ENCODE results near the gene PCP2.

The PCP2 gene

GRCh38 chr19:7619671-7620441 lies 13.7 kb downstream of the PCP2 start:
- Histone ChIP-seq H3K27ac (no peak overlapping the region), H3K36me3 (peaks cover 54 to 98% (median 75%) of the 10 kb centered on the region in 3 donors), H3K4me1 (peaks cover 0 to 20% (median 0%) of the 10 kb centered on the region in 4 donors), H3K9me3 (no peaks in the 10 kb centered on the region), H3K27me3 (no peaks in the 10 kb centered on the region), H3K4me3 (no peak overlapping the region)
- intact Hi-C loops (cut with DNase I; ENCODE audit: low total_unique reads), result no loop called here
- DNase-seq, result no peak
- TF ChIP-seq, protein P1, sequence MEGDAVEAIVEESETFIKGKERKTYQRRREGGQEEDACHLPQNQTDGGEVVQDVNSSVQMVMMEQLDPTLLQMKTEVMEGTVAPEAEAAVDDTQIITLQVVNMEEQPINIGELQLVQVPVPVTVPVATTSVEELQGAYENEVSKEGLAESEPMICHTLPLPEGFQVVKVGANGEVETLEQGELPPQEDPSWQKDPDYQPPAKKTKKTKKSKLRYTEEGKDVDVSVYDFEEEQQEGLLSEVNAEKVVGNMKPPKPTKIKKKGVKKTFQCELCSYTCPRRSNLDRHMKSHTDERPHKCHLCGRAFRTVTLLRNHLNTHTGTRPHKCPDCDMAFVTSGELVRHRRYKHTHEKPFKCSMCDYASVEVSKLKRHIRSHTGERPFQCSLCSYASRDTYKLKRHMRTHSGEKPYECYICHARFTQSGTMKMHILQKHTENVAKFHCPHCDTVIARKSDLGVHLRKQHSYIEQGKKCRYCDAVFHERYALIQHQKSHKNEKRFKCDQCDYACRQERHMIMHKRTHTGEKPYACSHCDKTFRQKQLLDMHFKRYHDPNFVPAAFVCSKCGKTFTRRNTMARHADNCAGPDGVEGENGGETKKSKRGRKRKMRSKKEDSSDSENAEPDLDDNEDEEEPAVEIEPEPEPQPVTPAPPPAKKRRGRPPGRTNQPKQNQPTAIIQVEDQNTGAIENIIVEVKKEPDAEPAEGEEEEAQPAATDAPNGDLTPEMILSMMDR (IDR thresholded peaks at IDR 0.05), result no peak

DNA sequence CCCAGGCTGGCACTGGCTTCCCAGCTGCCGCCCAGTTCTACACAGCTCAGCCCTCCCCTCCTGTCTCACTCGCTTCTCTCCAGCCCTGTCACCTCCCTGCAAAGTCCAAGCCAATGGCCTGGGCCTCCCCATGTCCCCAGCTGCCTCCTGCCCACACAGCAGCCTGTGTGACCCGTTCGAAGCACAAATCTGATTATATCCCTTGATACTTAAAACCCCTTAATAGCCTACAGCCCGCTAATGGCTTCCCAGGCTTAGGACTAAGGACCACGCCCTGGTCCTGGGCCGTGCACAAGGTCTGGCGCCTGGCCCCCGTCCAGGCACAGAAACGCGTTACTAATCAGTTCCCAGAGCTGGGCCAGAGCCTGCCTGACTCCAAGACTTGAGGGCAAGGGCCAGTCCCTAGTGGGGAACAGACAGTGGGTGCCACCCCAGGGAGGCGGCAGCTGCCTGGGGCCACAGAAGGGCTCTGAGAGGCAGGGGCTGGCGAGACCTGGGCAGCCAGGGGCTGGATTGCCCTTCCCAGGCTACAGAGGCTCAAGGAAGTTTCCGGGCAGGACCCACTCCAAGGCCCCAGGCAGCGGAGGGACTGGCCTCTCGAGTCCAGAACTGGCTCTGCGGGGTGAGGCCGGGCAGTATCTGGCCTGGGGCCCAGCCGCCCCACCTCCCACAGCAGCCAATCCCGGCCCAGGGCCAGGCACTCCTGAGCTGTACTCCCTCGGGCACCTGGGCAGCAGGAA lies 14.6 kb downstream of the PCP2 start:
- H3K4me3 ChIP-seq, result no peak overlapping the region
- H3K4me1 ChIP-seq, result peaks cover 0 to 20% (median 0%) of the 10 kb centered on the region in 4 donors
- H3K27me3 ChIP-seq, result no peaks in the 10 kb centered on the region
- TF ChIP-seq, protein P1 (IDR thresholded peaks at IDR 0.05), result no peak
- H3K9me3 ChIP-seq, result no peaks in the 10 kb centered on the region
- DNase-seq, result no peak
- H3K27ac ChIP-seq, result no peak overlapping the region
- peaks cover 48 to 90% (median 65%) of the 10 kb centered on the region in 3 donors for H3K36me3 ChIP-seq
- intact Hi-C loops (cut with DNase I; ENCODE audit: low total_unique reads), result no loop called here

DNA sequence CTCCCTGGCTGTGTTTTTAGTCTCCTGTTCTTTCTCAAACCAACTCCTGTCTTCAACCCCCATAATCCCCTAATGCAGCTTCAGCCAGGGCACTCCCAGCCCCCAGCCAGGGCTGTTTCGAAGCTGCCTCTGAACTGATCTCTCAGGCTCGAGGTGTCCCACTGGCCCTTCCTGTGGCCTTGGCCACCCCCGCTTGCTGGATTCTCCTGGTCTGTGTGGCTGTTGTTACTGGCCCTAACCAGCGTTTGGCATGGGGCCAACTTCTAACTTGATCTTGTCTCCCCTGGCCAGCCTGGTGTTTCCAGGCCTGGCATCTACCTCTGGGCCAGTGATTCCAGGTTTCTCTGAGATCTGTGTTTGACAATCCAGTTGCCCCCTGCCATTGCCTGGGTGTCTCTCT lies 15.2 kb downstream of the PCP2 start:
- Histone ChIP-seq H3K4me1 (peaks cover 0 to 20% (median 0%) of the 10 kb centered on the region in 4 donors), H3K27ac (no peak overlapping the region), H3K36me3 (peaks cover 42 to 84% (median 59%) of the 10 kb centered on the region in 3 donors), H3K27me3 (no peaks in the 10 kb centered on the region), H3K9me3 (no peaks in the 10 kb centered on the region), H3K4me3 (no peak overlapping the region)
- intact Hi-C loops (cut with DNase I; ENCODE audit: low total_unique reads), result no loop called here
- no peak for DNase-seq
- TF ChIP-seq, protein P1 (IDR thresholded peaks at IDR 0.05), result no peak

GRCh38 chr19:7617735-7618134 lies 15.8 kb downstream of the PCP2 start:
- no peak overlapping the region for H3K4me3 ChIP-seq
- TF ChIP-seq, protein P1 (IDR thresholded peaks at IDR 0.05), result no peak
- H3K4me1 ChIP-seq, result peaks cover 0 to 20% (median 0%) of the 10 kb centered on the region in 4 donors
- peaks cover 36 to 79% (median 53%) of the 10 kb centered on the region in 3 donors for H3K36me3 ChIP-seq
- no peak overlapping the region for H3K27ac ChIP-seq
- no peak for DNase-seq
- intact Hi-C loops (cut with DNase I; ENCODE audit: low total_unique reads), result no loop called here
- H3K9me3 ChIP-seq, result no peaks in the 10 kb centered on the region
- H3K27me3 ChIP-seq, result no peaks in the 10 kb centered on the region

DNA sequence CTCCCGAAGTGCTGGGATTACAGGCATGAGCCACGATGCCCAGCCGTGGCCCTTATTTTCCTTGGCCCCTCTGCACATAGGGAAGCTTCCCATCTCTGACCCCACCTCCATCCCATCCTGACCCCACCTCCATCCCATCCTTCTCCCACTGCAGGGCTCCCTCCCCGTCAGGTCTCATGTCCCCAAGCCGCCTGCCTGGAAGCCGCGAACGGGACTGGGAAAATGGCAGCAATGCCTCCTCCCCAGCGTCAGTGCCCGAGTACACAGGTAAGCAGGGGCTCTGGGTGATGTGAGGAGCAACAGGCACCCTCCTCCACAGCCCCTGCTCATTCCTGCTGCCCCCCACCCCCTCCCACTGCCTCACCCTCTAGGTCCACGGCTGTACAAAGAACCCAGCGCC lies 16.3 kb downstream of the PCP2 start:
- DNase-seq, result no peak
- intact Hi-C loops (cut with DNase I; ENCODE audit: low total_unique reads), result no loop called here
- no peaks in the 10 kb centered on the region for H3K27me3 ChIP-seq
- TF ChIP-seq, protein P1 (IDR thresholded peaks at IDR 0.05), result no peak
- no peak overlapping the region for H3K27ac ChIP-seq
- H3K9me3 ChIP-seq, result no peaks in the 10 kb centered on the region
- peaks cover 30 to 79% (median 48%) of the 10 kb centered on the region in 3 donors for H3K36me3 ChIP-seq
- H3K4me3 ChIP-seq, result no peak overlapping the region
- peaks cover 0 to 20% (median 0%) of the 10 kb centered on the region in 4 donors for H3K4me1 ChIP-seq

Measured in tibial artery (tissue), 4 donors.